Stomach smooth muscle (tissue), 2 donors: ENCODE measurements around the gene CFAP97D1.
A peak's percentile ranks its signal among the peaks of the same experiment; 100 is the strongest.

Experiments used
- H3K27ac ChIP-seq: one replicate; pipeline ENCODE4 v1.7.0; 2013; ENCODE audit warnings: mild to moderate bottlenecking, low read length, inconsistent platforms
- H3K27me3 ChIP-seq, 2 donors: one replicate each; pipeline ENCODE4 v1.7.0; 2013; ENCODE audit warnings: low read length in 2 of 2; ENCODE audit not compliant: insufficient read depth in 2 of 2, control insufficient read depth in 1 of 2
- H3K36me3 ChIP-seq, 2 donors: one replicate each; pipeline ENCODE4 v1.7.0; 2013; ENCODE audit warnings: low read length in 2 of 2; ENCODE audit not compliant: control insufficient read depth in 2 of 2, insufficient read depth in 2 of 2
- H3K4me1 ChIP-seq: one replicate; pipeline ENCODE4 v1.7.0; 2013; ENCODE audit warnings: low read length; ENCODE audit not compliant: control insufficient read depth, insufficient read depth
- H3K4me3 ChIP-seq, 2 donors: one replicate each; pipeline ENCODE4 v1.7.0; 2013; ENCODE audit warnings: low read length in 2 of 2
- H3K9ac ChIP-seq, 2 donors: one replicate each; pipeline ENCODE4 v1.7.0; 2013; ENCODE audit warnings: low read length in 2 of 2, mild to moderate bottlenecking in 1 of 2
- H3K9me3 ChIP-seq, 2 donors: one replicate each; pipeline ENCODE4 v1.7.0; 2013; ENCODE audit warnings: low read length in 2 of 2; ENCODE audit not compliant: control insufficient read depth in 2 of 2
- donor health status: healthy.
- donor health status: Pancreatic carcinoma.

The CFAP97D1 gene

DNA sequence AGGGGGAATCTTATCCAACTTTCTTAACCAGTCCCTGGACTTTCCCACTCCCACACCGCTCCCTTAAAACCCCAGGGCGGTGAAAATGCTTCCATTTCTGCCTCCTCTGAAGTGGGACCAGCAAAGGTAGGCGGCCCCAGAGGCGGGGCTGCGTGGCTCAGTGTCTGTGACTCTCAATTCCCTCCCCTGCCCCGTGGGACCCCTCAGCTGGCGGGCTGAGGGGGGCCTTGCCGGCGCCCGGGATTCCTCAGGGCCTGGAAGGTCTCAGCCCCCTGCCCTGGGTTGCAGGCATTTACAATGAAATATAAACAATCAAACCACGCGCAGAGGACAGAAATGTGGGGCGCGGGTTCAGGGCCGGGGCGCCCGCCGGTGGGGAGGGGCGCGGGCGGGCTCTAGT lies 25.3 kb upstream of the CFAP97D1 start:
- no peak overlapping the region for H3K9ac ChIP-seq
- H3K4me3 ChIP-seq = peak overlapping the region in 1 of 2 donors; percentile 8
- H3K27ac ChIP-seq = no peak overlapping the region
- peaks cover 6% of the 10 kb centered on the region for H3K4me1 ChIP-seq
- no peaks in the 10 kb centered on the region for H3K36me3 ChIP-seq
- H3K9me3 ChIP-seq = no peaks in the 10 kb centered on the region
- H3K27me3 ChIP-seq = peaks cover 30 to 31% of the 10 kb centered on the region in 2 donors

DNA sequence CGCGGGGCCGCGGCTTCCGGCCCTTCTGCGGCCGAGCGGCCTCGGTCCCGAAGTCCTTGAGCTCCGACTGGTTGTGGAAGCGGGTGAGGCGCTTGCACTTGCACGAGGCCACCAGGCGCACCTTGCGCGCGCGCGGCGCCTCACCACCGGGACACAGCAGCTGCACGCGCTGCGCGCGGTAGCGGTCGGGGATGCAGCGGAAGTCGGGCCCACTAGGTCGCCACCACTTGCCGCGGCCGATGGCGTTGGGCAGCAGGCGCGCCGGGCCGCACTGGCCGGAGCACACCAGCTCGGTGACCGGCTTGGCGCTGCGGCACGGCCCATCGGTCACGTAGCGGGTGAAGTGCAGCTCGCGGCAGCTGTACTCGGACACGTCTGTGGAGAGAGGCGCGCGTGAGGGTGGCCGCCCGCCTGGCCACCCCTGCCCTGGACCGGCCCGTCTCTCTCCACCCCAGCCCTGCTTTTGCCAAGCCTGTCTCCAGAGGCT lies 24.8 kb upstream of the CFAP97D1 start:
- Histone ChIP-seq H3K9me3 (no peaks in the 10 kb centered on the region), H3K27me3 (peaks cover 30% of the 10 kb centered on the region in 2 donors), H3K36me3 (no peaks in the 10 kb centered on the region), H3K4me3 (peak overlapping the region in 1 of 2 donors; percentile 8), H3K9ac (no peak overlapping the region), H3K4me1 (peaks cover 6% of the 10 kb centered on the region), H3K27ac (no peak overlapping the region)

- Histone ChIP-seq H3K4me3 (no peak overlapping the region), H3K4me1 (peaks cover 6% of the 10 kb centered on the region), H3K36me3 (no peaks in the 10 kb centered on the region), H3K27ac (no peak overlapping the region), H3K9me3 (no peaks in the 10 kb centered on the region), H3K9ac (no peak overlapping the region), H3K27me3 (peaks cover 30% of the 10 kb centered on the region in 2 donors)
These were observed 24.0 kb upstream of the CFAP97D1 start for GRCh38 chr17:43756201-43756600.

GRCh38 chr17:43757171-43757660 lies 23.0 kb upstream of the CFAP97D1 start:
- Histone ChIP-seq H3K9ac (no peak overlapping the region), H3K27ac (no peak overlapping the region), H3K27me3 (peaks cover 27 to 30% of the 10 kb centered on the region in 2 donors), H3K4me1 (peaks cover 6% of the 10 kb centered on the region), H3K9me3 (no peaks in the 10 kb centered on the region), H3K4me3 (no peak overlapping the region), H3K36me3 (no peaks in the 10 kb centered on the region)

- Histone ChIP-seq H3K27ac (no peak overlapping the region), H3K4me1 (peaks cover 6% of the 10 kb centered on the region), H3K4me3 (no peak overlapping the region), H3K9ac (no peak overlapping the region), H3K36me3 (no peaks in the 10 kb centered on the region), H3K27me3 (peaks cover 27 to 30% of the 10 kb centered on the region in 2 donors), H3K9me3 (no peaks in the 10 kb centered on the region)
These were observed 22.1 kb upstream of the CFAP97D1 start for GRCh38 chr17:43758086-43758485.

DNA sequence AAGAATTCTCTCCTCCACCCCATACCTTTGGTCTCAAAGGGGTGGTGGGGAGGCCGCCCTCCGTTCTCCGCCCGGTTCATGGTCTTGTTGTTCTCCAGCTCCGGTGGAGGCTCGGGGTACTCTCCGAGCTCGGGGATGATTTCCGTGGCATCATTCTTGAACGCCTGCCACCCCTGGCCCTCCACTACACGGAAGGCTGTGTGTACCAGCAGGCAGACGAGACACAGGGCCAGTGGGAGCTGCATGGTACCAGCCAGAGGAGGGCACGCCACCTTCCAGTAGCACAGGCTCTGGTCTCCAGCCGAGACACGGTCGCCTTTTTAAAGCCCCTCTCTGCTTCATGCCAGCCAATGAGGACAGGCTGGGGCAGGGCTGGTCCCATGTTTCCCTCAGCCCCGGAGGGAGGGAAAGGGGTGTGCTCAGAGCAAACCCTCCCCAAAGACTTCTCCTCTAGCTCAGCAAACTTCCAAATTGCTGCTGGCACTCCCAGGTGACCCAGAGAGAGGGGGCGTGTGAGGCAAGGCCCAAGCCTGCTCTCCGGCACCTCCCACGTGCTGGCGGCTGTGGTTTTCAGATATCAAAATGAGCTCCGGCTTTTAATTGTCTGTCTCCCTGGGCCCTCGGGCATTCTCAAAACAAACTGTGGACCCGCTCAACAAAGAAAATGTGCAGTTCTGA lies 21.6 kb upstream of the CFAP97D1 start, which contains the start of gene SOST:
Gene SOST, minus strand, starts transcription at position 295 of the 678 bp plus-strand sequence. Its CDS starts 50 bp downstream, at position 245.
- Histone ChIP-seq H3K9ac (no peak within 1 kb of the TSS), H3K36me3 (no peaks in the 10 kb centered on the region), H3K27me3 (peaks cover 24 to 30% of the 10 kb centered on the region in 2 donors), H3K27ac (no peak within 1 kb of the TSS), H3K4me3 (no peak within 1 kb of the TSS), H3K4me1 (peaks cover 6% of the 10 kb centered on the region), H3K9me3 (no peaks in the 10 kb centered on the region)

DNA sequence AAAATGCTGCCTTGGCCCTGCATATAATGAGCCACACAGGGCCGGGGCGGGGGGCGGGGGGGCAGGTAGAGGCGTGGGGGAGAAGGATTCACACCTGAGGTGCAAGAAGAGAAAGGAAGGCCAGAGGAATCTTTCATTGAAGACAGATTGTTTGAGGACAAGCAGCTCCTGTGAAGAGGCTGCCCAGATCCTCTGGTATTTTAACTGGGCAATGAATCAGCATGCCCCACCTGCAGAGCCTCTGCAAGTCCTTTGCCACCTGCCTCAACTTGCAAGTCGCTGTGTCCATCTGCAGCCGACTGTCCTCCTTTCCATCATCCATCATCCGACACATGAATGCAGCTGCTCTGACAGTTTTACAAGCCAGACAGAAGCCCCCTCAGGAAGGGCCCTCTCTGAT lies 20.4 kb upstream of the CFAP97D1 start:
- Histone ChIP-seq H3K9ac (no peak overlapping the region), H3K9me3 (no peaks in the 10 kb centered on the region), H3K4me1 (peaks cover 6% of the 10 kb centered on the region), H3K27me3 (peaks cover 19 to 28% of the 10 kb centered on the region in 2 donors), H3K36me3 (peaks cover 0 to 2% of the 10 kb centered on the region in 2 donors), H3K27ac (no peak overlapping the region), H3K4me3 (no peak overlapping the region)

- Histone ChIP-seq H3K4me3 (peak overlapping the region in 1 of 2 donors; percentile 40), H3K9me3 (no peaks in the 10 kb centered on the region), H3K27ac (no peak overlapping the region), H3K4me1 (peaks cover 4% of the 10 kb centered on the region), H3K27me3 (peaks cover 19 to 23% of the 10 kb centered on the region in 2 donors), H3K36me3 (peaks cover under 1 to 2% of the 10 kb centered on the region in 2 donors), H3K9ac (no peak overlapping the region)
These were observed 19.9 kb upstream of the CFAP97D1 start for GRCh38 chr17:43760254-43760852.

GRCh38 chr17:43766413-43767052 lies 13.7 kb upstream of the CFAP97D1 start:
- Histone ChIP-seq H3K4me3 (no peak overlapping the region), H3K27ac (no peak overlapping the region), H3K9ac (no peak overlapping the region), H3K36me3 (peaks cover 25 to 42% of the 10 kb centered on the region in 2 donors), H3K9me3 (no peaks in the 10 kb centered on the region), H3K27me3 (no peaks in the 10 kb centered on the region), H3K4me1 (peaks cover 6% of the 10 kb centered on the region)

- H3K27me3 ChIP-seq = no peaks in the 10 kb centered on the region
- no peak overlapping the region for H3K4me3 ChIP-seq
- H3K4me1 ChIP-seq = peaks cover 6% of the 10 kb centered on the region
- peaks cover 28 to 45% of the 10 kb centered on the region in 2 donors for H3K36me3 ChIP-seq
- no peak overlapping the region for H3K27ac ChIP-seq
- H3K9me3 ChIP-seq = no peaks in the 10 kb centered on the region
- H3K9ac ChIP-seq = no peak overlapping the region
These were observed 13.1 kb upstream of the CFAP97D1 start for GRCh38 chr17:43767053-43767712.
